ENCODE data around the gene TTC39C. TPM values are rescaled to one million over a fixed set of nuclear protein-coding genes. Genes with fewer than 3 reads are reported as not detected.

Gene TTC39C
- total and polyA plus RNA-seq, 2 of the 8 experiments (the other 6 are each of a cell fraction or from before 2014, with no cell fraction given) = 8.1 to 79.1 TPM

DNA sequence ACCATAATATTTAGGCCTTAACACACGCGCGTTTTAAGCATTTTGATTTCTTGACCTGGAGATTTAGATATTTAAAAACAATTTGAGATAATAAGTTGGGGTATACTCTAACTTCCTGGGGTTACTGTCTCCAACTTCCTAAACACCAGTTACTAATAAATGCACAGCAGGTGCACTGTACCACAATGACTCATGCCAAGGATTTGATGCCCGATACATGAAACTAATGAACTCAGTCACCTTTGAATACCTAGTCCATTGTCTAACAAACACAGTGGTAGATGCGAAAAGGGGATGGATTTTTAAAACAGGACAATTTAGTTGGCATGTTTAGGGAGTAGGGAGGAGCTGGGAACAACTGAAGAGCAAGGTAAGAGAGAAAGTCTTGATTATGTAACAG, 145.5 kb downstream of the TTC39C start (continued):
- TF ChIP-seq, protein P1, sequence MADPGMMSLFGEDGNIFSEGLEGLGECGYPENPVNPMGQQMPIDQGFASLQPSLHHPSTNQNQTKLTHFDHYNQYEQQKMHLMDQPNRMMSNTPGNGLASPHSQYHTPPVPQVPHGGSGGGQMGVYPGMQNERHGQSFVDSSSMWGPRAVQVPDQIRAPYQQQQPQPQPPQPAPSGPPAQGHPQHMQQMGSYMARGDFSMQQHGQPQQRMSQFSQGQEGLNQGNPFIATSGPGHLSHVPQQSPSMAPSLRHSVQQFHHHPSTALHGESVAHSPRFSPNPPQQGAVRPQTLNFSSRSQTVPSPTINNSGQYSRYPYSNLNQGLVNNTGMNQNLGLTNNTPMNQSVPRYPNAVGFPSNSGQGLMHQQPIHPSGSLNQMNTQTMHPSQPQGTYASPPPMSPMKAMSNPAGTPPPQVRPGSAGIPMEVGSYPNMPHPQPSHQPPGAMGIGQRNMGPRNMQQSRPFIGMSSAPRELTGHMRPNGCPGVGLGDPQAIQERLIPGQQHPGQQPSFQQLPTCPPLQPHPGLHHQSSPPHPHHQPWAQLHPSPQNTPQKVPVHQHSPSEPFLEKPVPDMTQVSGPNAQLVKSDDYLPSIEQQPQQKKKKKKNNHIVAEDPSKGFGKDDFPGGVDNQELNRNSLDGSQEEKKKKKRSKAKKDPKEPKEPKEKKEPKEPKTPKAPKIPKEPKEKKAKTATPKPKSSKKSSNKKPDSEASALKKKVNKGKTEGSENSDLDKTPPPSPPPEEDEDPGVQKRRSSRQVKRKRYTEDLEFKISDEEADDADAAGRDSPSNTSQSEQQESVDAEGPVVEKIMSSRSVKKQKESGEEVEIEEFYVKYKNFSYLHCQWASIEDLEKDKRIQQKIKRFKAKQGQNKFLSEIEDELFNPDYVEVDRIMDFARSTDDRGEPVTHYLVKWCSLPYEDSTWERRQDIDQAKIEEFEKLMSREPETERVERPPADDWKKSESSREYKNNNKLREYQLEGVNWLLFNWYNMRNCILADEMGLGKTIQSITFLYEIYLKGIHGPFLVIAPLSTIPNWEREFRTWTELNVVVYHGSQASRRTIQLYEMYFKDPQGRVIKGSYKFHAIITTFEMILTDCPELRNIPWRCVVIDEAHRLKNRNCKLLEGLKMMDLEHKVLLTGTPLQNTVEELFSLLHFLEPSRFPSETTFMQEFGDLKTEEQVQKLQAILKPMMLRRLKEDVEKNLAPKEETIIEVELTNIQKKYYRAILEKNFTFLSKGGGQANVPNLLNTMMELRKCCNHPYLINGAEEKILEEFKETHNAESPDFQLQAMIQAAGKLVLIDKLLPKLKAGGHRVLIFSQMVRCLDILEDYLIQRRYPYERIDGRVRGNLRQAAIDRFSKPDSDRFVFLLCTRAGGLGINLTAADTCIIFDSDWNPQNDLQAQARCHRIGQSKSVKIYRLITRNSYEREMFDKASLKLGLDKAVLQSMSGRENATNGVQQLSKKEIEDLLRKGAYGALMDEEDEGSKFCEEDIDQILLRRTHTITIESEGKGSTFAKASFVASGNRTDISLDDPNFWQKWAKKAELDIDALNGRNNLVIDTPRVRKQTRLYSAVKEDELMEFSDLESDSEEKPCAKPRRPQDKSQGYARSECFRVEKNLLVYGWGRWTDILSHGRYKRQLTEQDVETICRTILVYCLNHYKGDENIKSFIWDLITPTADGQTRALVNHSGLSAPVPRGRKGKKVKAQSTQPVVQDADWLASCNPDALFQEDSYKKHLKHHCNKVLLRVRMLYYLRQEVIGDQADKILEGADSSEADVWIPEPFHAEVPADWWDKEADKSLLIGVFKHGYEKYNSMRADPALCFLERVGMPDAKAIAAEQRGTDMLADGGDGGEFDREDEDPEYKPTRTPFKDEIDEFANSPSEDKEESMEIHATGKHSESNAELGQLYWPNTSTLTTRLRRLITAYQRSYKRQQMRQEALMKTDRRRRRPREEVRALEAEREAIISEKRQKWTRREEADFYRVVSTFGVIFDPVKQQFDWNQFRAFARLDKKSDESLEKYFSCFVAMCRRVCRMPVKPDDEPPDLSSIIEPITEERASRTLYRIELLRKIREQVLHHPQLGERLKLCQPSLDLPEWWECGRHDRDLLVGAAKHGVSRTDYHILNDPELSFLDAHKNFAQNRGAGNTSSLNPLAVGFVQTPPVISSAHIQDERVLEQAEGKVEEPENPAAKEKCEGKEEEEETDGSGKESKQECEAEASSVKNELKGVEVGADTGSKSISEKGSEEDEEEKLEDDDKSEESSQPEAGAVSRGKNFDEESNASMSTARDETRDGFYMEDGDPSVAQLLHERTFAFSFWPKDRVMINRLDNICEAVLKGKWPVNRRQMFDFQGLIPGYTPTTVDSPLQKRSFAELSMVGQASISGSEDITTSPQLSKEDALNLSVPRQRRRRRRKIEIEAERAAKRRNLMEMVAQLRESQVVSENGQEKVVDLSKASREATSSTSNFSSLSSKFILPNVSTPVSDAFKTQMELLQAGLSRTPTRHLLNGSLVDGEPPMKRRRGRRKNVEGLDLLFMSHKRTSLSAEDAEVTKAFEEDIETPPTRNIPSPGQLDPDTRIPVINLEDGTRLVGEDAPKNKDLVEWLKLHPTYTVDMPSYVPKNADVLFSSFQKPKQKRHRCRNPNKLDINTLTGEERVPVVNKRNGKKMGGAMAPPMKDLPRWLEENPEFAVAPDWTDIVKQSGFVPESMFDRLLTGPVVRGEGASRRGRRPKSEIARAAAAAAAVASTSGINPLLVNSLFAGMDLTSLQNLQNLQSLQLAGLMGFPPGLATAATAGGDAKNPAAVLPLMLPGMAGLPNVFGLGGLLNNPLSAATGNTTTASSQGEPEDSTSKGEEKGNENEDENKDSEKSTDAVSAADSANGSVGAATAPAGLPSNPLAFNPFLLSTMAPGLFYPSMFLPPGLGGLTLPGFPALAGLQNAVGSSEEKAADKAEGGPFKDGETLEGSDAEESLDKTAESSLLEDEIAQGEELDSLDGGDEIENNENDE (IDR thresholded peaks at IDR 0.05; ENCODE audit: insufficient replicate concordance, low read length) = no peak
- no peak for TF ChIP-seq KDM5A (IDR thresholded peaks at IDR 0.05; ENCODE audit: low read length)
- no peak for TF ChIP-seq CBX5 (IDR thresholded peaks at IDR 0.05; ENCODE audit: low read depth, low read length)
- TF ChIP-seq BACH1 (IDR thresholded peaks at IDR 0.05; ENCODE audit: low read length) = no peak
- TF ChIP-seq, protein P2, sequence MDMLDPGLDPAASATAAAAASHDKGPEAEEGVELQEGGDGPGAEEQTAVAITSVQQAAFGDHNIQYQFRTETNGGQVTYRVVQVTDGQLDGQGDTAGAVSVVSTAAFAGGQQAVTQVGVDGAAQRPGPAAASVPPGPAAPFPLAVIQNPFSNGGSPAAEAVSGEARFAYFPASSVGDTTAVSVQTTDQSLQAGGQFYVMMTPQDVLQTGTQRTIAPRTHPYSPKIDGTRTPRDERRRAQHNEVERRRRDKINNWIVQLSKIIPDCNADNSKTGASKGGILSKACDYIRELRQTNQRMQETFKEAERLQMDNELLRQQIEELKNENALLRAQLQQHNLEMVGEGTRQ (IDR thresholded peaks at IDR 0.05; ENCODE audit: low read length) = no peak
- TF ChIP-seq CHD1 (IDR thresholded peaks at IDR 0.05; ENCODE audit: low read depth, low read length) = no peak
- TF ChIP-seq RFX5 (IDR thresholded peaks at IDR 0.05; ENCODE audit: borderline replicate concordance, low read depth, low read length) = no peak
- no peak for TF ChIP-seq TAF1 (IDR thresholded peaks at IDR 0.05; ENCODE audit: low read depth, low read length)
- no peak for TF ChIP-seq KDM1A (IDR thresholded peaks at IDR 0.05; ENCODE audit: borderline replicate concordance, low read length)

Measured in H1 (cell line).